Measurements from ENCODE around the gene GLMP. TPM values are rescaled to one million over a fixed set of nuclear protein-coding genes. Genes with fewer than 3 reads are reported as not detected.
A peak's percentile ranks its signal among the peaks of the same experiment; 100 is the strongest.

Gene GLMP
- total RNA-seq, 3 donors from 2014 or later (not counting 1 experiment from before 2014, with no cell fraction given), result 22.9 to 29.1 (median 26.8) TPM

DNA sequence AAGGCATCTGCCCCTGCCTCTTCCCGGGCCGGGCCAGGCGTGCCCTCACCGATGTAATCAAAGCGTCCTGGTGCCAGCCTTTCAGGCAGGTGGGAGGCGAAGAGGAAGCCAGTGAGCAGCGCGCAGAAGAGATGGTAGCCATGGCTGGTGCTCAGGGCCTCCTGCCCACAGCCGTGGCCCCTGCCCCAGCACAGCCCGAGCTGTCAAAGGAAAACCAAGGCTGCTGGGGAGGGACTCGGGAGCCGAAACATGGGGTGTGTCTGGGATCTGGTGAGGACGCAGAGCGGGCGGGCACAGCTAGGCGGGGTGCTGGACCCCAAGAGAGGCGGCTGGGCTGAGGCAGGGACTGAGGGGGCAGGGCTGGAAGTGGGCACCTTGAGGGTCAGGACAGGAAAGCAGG, 50.8 kb downstream of the GLMP start:
- H3K4me1 Mint-ChIP-seq, result peaks cover 0 to 18% of the 10 kb centered on the region in 2 donors
- TF ChIP-seq, protein P1, sequence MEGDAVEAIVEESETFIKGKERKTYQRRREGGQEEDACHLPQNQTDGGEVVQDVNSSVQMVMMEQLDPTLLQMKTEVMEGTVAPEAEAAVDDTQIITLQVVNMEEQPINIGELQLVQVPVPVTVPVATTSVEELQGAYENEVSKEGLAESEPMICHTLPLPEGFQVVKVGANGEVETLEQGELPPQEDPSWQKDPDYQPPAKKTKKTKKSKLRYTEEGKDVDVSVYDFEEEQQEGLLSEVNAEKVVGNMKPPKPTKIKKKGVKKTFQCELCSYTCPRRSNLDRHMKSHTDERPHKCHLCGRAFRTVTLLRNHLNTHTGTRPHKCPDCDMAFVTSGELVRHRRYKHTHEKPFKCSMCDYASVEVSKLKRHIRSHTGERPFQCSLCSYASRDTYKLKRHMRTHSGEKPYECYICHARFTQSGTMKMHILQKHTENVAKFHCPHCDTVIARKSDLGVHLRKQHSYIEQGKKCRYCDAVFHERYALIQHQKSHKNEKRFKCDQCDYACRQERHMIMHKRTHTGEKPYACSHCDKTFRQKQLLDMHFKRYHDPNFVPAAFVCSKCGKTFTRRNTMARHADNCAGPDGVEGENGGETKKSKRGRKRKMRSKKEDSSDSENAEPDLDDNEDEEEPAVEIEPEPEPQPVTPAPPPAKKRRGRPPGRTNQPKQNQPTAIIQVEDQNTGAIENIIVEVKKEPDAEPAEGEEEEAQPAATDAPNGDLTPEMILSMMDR (IDR thresholded peaks at IDR 0.05), result no peak
- 96% methylated on average over 17 of the region's 17 CpGs for whole genome bisulfite sequencing (ENCODE audit: insufficient coverage)
- no peaks in the 10 kb centered on the region for H3K9me3 Mint-ChIP-seq
- DNase-seq (no peak), ATAC-seq (no peak)
- no peak overlapping the region for H3K4me3 ChIP-seq (ENCODE audit: low read length)
- peak overlapping the region in 1 of 2 donors; percentile 83 for H3K27ac Mint-ChIP-seq
- peaks cover 22% of the 10 kb centered on the region for H3K4me1 ChIP-seq (ENCODE audit: control insufficient read depth, insufficient read depth, low read length)
- H3K9me3 ChIP-seq (ENCODE audit: control insufficient read depth, insufficient read depth, low read length), result no peaks in the 10 kb centered on the region
- peaks cover 6% of the 10 kb centered on the region for H3K36me3 ChIP-seq (ENCODE audit: control insufficient read depth, insufficient read depth, low read length)
- H3K27me3 ChIP-seq (ENCODE audit: control insufficient read depth, insufficient read depth, low read length), result no peaks in the 10 kb centered on the region
- H3K27ac ChIP-seq (ENCODE audit: low read length), result no peak overlapping the region
- H3K36me3 Mint-ChIP-seq, result peaks cover 5% of the 10 kb centered on the region
- intact Hi-C loops (cut with micrococcal nuclease), result no loop called here
- H3K27me3 Mint-ChIP-seq (ENCODE audit: low read depth in 2 of 2), result no peaks in the 10 kb centered on the region
- H3K4me3 Mint-ChIP-seq, result peak overlapping the region; percentile 91

DNA sequence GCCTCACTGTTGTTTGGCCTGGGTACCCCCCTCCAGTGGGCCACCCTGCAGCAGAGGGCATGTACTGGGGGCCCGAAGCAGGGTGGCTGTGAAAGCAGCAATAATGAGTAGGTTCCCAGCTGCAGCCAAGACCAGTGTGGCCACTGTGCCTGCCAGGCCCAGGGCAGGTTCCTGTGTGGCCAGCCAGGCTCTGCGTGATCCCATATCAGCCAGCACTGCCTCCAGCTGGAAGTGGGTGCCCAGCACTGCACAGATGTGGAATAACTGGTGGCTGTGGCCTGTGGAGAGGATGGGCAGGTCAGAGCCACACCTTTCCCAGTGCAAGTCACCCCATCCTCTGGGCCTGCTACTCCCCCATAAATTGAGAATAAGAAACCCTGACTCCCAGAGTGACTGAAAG, 51.4 kb downstream of the GLMP start:
- no peak for ATAC-seq
- no peak overlapping the region for H3K4me3 Mint-ChIP-seq
- H3K27ac Mint-ChIP-seq, result no peak overlapping the region

DNA sequence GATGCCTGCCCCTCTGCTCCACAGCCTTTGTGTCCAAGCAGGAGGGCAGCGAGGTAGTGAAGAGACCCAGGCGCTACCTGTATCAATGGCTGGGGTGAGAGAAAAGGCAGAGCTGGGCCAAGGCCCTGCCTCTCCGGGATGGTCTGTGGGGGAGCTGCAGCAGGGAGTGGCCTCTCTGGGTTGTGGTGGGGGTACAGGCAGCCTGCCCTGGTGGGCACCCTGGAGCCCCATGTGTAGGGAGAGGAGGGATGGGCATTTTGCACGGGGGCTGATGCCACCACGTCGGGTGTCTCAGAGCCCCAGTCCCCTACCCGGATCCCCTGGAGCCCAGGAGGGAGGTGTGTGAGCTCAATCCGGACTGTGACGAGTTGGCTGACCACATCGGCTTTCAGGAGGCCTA, 52.7 kb downstream of the GLMP start:
- Histone ChIP-seq H3K27ac (ENCODE audit: low read length) (no peak overlapping the region), H3K36me3 (ENCODE audit: control insufficient read depth, insufficient read depth, low read length) (peaks cover 22% of the 10 kb centered on the region), H3K9me3 (ENCODE audit: control insufficient read depth, insufficient read depth, low read length) (no peaks in the 10 kb centered on the region), H3K4me1 (ENCODE audit: control insufficient read depth, insufficient read depth, low read length) (peaks cover 22% of the 10 kb centered on the region), H3K27me3 (ENCODE audit: control insufficient read depth, insufficient read depth, low read length) (no peaks in the 10 kb centered on the region), H3K4me3 (ENCODE audit: low read length) (no peak overlapping the region)
- intact Hi-C loops (cut with micrococcal nuclease), result no loop called here
- Mint-ChIP-seq H3K9me3 (no peaks in the 10 kb centered on the region), H3K27ac (no peak overlapping the region), H3K4me1 (peaks cover 0 to 18% of the 10 kb centered on the region in 2 donors), H3K4me3 (no peak overlapping the region), H3K36me3 (peaks cover 8% of the 10 kb centered on the region), H3K27me3 (ENCODE audit: low read depth in 2 of 2) (no peaks in the 10 kb centered on the region)
- TF ChIP-seq, protein P1 (IDR thresholded peaks at IDR 0.05), result no peak
- WGBS (ENCODE audit: insufficient coverage), result 95% methylated on average over 10 of the region's 10 CpGs
- no peak for ATAC-seq
- no peak for DNase-seq

More for the DNA sequence above, 51.4 kb downstream of the GLMP start:
- no peaks in the 10 kb centered on the region for H3K27me3 Mint-ChIP-seq (ENCODE audit: low read depth in 2 of 2)
- H3K9me3 Mint-ChIP-seq, result no peaks in the 10 kb centered on the region
- 96% methylated on average over 2 of the region's 2 CpGs for WGBS (ENCODE audit: insufficient coverage)
- Histone ChIP-seq H3K27ac (ENCODE audit: low read length) (no peak overlapping the region), H3K4me3 (ENCODE audit: low read length) (no peak overlapping the region), H3K9me3 (ENCODE audit: control insufficient read depth, insufficient read depth, low read length) (no peaks in the 10 kb centered on the region), H3K27me3 (ENCODE audit: control insufficient read depth, insufficient read depth, low read length) (no peaks in the 10 kb centered on the region), H3K4me1 (ENCODE audit: control insufficient read depth, insufficient read depth, low read length) (peaks cover 22% of the 10 kb centered on the region), H3K36me3 (ENCODE audit: control insufficient read depth, insufficient read depth, low read length) (peaks cover 10% of the 10 kb centered on the region)
- TF ChIP-seq, protein P1 (IDR thresholded peaks at IDR 0.05), result no peak
- DNase-seq, result no peak
- peaks cover 0 to 18% of the 10 kb centered on the region in 2 donors for H3K4me1 Mint-ChIP-seq
- peaks cover 8% of the 10 kb centered on the region for H3K36me3 Mint-ChIP-seq
- intact Hi-C loops (cut with micrococcal nuclease), result no loop called here

Other genes with a start within 250 kb of the GLMP start
- 10 to 100 TPM; 14.4 to 23.5 (median 23.5) TPM for gene UBQLN4, start 241.9 kb downstream of the GLMP start, total RNA-seq
- 10 to 100 TPM; 23.5 to 26.1 (median 24.6) TPM for gene LAMTOR2, start 240.9 kb downstream of the GLMP start, total RNA-seq
- gene RAB25, start 234.5 kb downstream of the GLMP start, total RNA-seq, result under 1 TPM in 1 of 3 donors, not detected in 2; 0.82 TPM
- under 1 TPM; 0.05 to 0.16 (median 0.14) TPM for gene MEX3A, start 213.2 kb downstream of the GLMP start, total RNA-seq
- gene LMNA, start 181.0 kb downstream of the GLMP start, total RNA-seq, result 100 to 1,000 TPM; 201 to 504 (median 273) TPM
- gene SEMA4A, start 142.1 kb downstream of the GLMP start, total RNA-seq, result 10 to 100 TPM in 1 of 3 donors, 1 to 10 TPM in 2; 2.6 to 13.0 (median 7.0) TPM
- gene SLC25A44, start 101.6 kb downstream of the GLMP start, total RNA-seq, result 10 to 100 TPM; 17.1 to 49.2 (median 22.0) TPM
- 10 to 100 TPM; 61.5 to 70.3 (median 64.0) TPM for gene PMF1, start 82.7 kb downstream of the GLMP start, total RNA-seq
- gene BGLAP, start 53.5 kb downstream of the GLMP start, total RNA-seq, result 1 to 10 TPM in 2 of 3 donors, under 1 TPM in 1; 0.45 to 1.6 (median 1.1) TPM
- 1 to 10 TPM; 2.6 to 5.5 (median 3.5) TPM for gene PAQR6, start 47.6 kb downstream of the GLMP start, total RNA-seq
- gene SMG5, start 12.9 kb downstream of the GLMP start, total RNA-seq, result 10 to 100 TPM; 76.7 to 93.9 (median 87.6) TPM
- 1 to 10 TPM; 3.3 to 5.8 (median 5.0) TPM for gene TMEM79, start 11.4 kb downstream of the GLMP start, total RNA-seq
- under 1 TPM in 1 of 3 donors, not detected in 2; 0.42 TPM for gene VHLL, start 3.6 kb upstream of the GLMP start, total RNA-seq
- gene CCT3, start 42.6 kb upstream of the GLMP start, total RNA-seq, result 10 to 100 TPM; 70.3 to 87.5 (median 79.8) TPM
- not detected for gene TSACC, start 42.8 kb upstream of the GLMP start, total RNA-seq
- not detected for gene RHBG, start 73.5 kb upstream of the GLMP start, total RNA-seq
- 100 to 1,000 TPM; 232 to 298 (median 284) TPM for gene MEF2D, start 205.1 kb upstream of the GLMP start, total RNA-seq